Measurements from ENCODE around the gene UBL7.

UBL7 gene

DNA sequence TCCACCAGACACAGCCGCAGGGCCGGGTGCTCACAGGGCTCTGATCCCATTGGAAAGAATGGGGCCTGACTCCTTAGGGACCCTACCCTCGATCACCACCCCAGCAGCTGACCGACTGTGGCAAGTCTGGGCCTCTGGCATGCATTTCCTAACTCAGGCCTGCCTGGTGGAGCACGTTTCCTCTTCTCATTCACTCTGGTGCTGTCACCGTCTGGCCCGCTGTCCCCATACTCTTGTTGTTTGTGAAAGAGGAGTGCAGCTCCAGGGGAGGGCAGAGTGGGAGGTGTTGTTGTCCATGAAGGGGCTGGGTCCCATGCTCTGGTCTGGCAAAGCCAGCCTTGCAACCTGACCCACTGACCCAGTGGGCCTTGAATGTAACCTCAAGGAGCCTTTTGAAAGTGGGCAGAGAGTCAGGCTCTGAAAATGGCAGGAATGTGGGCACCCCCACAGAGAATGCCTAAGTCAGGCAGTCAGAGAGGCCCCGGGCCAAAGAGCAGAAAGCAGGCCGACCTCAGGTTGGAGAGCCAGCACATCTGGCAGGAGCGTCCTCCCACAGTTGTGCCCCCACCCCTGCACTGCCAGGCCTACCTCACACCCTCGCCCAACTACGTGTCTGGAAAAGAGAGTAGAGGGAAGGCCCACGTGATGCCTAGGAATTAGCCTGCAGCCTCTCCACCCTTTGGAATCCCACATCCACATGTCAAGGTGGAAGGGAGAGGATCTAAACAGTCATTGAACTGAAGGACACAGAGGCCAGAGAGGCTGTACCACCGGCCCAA is 38.1 kb downstream of the UBL7 start:
- DNase-seq (ENCODE audit: low read depth), result no peak

GRCh38 chr15:74422265-74422651 is 38.7 kb downstream of the UBL7 start:
- DNase-seq (ENCODE audit: low read depth), result no peak

- no peak for DNase-seq (ENCODE audit: low read depth)
Observed at GRCh38 chr15:74421302-74422245, 39.4 kb downstream of the UBL7 start.

DNA sequence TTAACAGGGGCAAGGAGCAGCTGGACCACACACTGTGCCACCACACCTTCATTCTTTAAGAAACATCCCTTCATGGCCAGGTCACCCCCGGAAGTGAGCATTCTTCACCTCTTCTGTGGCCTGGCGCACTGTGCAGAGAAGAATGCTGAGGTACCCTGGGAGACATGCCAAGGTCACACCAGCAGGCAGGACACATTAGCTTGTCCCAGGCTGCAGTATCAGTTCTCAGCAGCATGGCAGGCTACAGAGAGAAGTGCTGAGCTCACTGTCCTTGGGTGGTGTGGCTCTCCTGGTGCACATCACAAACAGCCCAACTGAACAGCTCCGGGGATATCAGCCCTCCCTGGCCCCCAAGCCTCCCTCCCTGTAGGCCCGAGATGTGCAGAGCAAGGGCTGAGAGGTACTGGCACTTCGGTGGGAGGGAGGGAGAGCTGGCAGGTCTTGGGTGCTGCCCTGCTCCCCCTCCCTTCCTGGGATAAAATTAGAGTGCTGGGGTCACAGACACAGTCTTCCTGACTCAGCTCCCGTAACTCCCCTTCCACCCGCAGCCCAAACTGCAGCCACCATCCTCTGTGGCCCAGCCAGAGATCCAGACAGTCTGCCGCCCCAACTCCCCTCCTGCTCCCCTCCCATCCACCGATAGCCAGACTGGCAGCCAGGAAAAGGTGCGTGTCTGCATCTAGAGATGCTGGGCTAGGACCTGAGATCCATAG is 40.6 kb downstream of the UBL7 start:
- no peak for DNase-seq (ENCODE audit: low read depth)

- DNase-seq (ENCODE audit: low read depth), result no peak
Observed at GRCh38 chr15:74419432-74419831, 41.5 kb downstream of the UBL7 start.

GRCh38 chr15:74418575-74419338 is 42.2 kb downstream of the UBL7 start:
- DNase-seq (ENCODE audit: low read depth), result no peak

DNA sequence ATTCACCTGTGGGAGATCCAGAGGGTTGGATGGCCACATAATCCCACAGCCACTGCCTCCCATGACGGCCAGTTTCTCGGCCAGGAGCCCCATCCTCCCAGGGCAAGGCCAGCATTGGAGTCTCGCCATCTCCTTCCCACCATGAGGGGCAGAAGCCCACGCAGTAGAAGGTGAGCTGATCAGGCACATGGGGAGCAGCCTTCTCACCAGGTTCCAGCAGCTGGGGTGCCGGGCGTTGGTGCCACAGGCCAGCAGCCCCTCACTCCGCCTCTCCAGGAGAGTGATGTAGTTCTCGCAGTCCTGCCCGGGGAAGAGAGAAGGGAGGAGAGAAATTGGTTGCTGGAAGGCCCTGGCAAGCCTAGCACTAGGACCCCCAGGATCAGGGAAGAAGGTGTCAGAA is 43.3 kb downstream of the UBL7 start:
- DNase-seq (ENCODE audit: low read depth), result no peak

DNA sequence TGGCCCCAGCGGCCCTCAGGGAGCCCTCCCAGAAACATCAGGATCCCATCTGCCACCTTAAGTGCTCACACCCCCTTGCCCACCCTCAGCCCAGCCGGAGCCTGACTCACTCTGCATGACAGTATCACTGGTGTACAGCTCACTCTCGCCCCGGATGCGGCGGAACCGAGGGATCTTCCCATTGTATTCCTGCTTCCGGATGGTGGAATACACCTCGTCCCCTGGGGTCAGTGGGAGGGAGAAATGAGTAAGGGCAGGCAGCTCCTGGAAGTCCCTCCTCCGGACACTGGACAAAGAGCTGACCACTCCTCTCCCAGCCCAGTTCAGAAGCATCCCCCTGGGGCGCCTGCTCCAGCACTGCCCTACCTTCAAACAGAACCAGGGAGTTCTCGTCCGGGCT is 43.7 kb downstream of the UBL7 start:
- no peak for DNase-seq (ENCODE audit: low read depth)

GRCh38 chr15:74415966-74416916 is 44.7 kb downstream of the UBL7 start:
- DNase-seq (ENCODE audit: low read depth), result no peak

DNA sequence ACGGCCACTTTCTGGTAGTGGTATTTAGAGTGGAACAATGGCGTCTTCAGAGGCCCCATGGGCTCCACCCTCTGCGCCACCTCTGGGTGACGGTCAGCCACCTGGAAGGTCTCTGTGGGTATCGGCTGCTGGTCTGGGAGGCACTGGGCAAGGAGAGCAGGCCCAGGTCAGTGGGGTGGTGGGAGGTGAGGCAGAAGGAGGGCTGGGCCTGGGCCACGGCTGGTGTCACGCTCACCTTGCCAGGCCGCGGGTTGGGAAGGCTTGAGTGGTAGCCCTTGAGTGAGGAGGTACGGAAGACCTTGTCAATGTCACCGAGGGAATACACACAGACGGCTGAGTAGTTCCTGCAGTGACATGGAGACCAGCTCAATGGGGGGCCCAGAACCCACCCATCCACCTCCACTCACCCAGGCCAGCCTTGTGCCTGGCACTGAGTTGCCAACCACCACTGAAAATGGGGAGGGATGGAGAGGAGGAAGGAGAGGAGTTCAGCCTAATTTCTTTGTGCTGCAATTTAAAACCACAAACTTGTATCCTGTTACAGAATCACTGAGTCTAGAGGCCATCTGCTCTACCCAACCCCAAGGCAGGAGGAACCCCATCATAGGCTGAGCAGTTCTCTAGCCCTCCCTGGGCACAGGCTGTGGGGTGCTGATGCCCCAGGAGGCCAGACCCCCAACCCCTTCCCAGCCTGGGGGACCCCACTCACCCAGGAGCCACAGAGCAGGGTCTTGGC is 46.2 kb downstream of the UBL7 start:
- DNase-seq (ENCODE audit: low read depth), result no peak

DNA sequence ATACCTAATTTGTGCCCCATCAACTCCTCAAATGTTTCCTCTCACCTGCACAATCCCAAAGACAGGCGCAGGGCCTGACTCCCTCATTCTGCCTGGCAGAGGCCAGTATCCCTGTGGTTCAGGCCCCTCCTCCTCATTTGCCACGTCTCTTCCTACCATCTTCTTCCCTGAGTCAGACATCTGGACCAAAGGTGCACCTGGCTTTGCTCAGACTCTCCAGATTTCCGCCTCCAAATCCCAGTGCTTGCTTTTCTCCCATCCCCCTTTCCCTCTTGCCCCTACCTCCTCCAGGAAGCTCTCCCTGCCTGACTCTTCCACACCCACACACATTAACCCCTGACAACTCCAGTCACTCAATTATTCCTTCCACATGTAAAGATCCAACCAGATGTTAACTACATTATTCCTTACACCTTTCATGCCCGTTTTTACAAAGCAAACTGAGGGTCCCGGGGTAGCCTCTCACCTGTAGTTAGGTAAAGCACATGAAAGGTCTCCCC is 46.8 kb downstream of the UBL7 start:
- no peak for DNase-seq (ENCODE audit: low read depth)

GRCh38 chr15:74413350-74414080 is 47.4 kb downstream of the UBL7 start:
- no peak for DNase-seq (ENCODE audit: low read depth)

DNA sequence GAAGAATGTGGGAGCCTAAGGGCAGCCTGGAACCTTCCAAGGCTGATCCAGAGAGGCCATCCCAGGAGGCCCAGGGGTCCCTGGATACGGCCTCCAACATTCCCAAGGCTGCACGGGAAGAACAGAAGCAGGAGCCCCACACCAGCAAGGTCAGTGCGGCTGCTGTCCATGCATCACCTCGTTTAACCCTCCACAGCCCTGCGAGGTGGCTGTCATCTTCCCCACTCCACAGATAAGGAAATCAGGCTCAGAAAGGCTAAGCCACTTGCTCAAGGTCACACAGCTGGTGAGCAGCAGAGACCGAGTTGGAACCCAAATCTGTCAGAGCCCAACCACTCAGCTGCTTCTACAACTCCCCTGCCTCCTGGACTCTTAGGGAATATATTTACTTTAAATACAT is 48.8 kb downstream of the UBL7 start:
- no peak for DNase-seq (ENCODE audit: low read depth)

GRCh38 chr15:74411686-74412085 is 49.3 kb downstream of the UBL7 start:
- DNase-seq (ENCODE audit: low read depth), result no peak

GRCh38 chr15:74410502-74410901 is 50.5 kb downstream of the UBL7 start:
- no peak for DNase-seq (ENCODE audit: low read depth)

- no peak for DNase-seq (ENCODE audit: low read depth)
Observed at GRCh38 chr15:74409225-74409624, 51.7 kb downstream of the UBL7 start.

- DNase-seq (ENCODE audit: low read depth), result no peak
Observed at GRCh38 chr15:74408815-74409214, 52.1 kb downstream of the UBL7 start.

DNA sequence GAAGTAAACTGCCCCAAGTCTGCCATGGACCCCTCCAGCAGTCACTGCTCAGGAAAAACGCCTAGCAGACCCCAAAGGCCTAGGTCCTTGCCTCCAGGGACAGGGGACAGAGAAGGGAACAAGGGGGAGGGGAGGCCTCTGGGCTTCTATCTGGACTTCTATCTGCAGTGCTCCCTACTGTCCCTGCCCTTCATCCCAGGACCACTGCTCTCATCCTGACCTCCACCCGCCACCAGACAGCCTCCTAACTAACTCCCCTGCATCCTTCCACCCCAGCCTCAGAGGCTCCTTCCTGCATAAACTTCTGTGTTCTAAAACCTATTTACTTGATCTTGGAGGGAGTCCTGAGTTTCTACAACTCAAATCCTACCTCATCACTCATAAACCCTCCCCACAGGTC is 52.6 kb downstream of the UBL7 start:
- no peak for DNase-seq (ENCODE audit: low read depth)

All from activated T-cell treated with anti-CD3 and anti-CD28 coated beads for 24 hours (primary cell).